Measurements from ENCODE around the gene BCO1. TPM values are rescaled to one million over a fixed set of nuclear protein-coding genes. Genes with fewer than 3 reads are reported as not detected.
"Not testable (repeated sequence)": the region's sequence is repeated elsewhere in the genome, so short reads cannot be mapped to it uniquely, and the experiment has no call there.

The BCO1 gene
- total RNA-seq, 1 donor from 2014 or later, result 0.75 TPM

- DNase-seq, result no peak
- Histone ChIP-seq H3K27me3 (no peaks in the 10 kb centered on the region), H3K27ac (no peak overlapping the region), H3K9me3 (no peaks in the 10 kb centered on the region), H3K36me3 (no peaks in the 10 kb centered on the region), H3K4me1 (no peaks in the 10 kb centered on the region), H3K4me3 (no peak overlapping the region)
- intact Hi-C loops (cut with DNase I), result no loop called here
- no peak for ATAC-seq
- TF ChIP-seq CTCF (IDR thresholded peaks at IDR 0.05), result no peak
Measured at GRCh38 chr16:81224824-81225223, 13.7 kb upstream of the BCO1 start.

GRCh38 chr16:81225697-81226096, 12.8 kb upstream of the BCO1 start:
- ATAC-seq; H3K4me1 ChIP-seq; H3K4me3 ChIP-seq; DNase-seq; H3K36me3 ChIP-seq; H3K27ac ChIP-seq; H3K9me3 ChIP-seq; intact Hi-C loops (cut with DNase I); H3K27me3 ChIP-seq: not testable (repeated sequence)

GRCh38 chr16:81227785-81228184, 10.7 kb upstream of the BCO1 start:
- TF ChIP-seq CTCF (IDR thresholded peaks at IDR 0.05), result no peak
- Histone ChIP-seq H3K9me3 (no peaks in the 10 kb centered on the region), H3K36me3 (no peaks in the 10 kb centered on the region), H3K27ac (no peak overlapping the region), H3K4me1 (no peaks in the 10 kb centered on the region), H3K4me3 (no peak overlapping the region), H3K27me3 (no peaks in the 10 kb centered on the region)
- DNase-seq, result no peak
- ATAC-seq, result no peak
- intact Hi-C loops (cut with DNase I), result no loop called here

- intact Hi-C loops (cut with DNase I), result no loop called here
- ATAC-seq (no peak), DNase-seq (no peak)
- H3K27me3 ChIP-seq, result no peaks in the 10 kb centered on the region
- H3K4me1 ChIP-seq, result no peaks in the 10 kb centered on the region
- no peak overlapping the region for H3K27ac ChIP-seq
- H3K36me3 ChIP-seq, result no peaks in the 10 kb centered on the region
- no peaks in the 10 kb centered on the region for H3K9me3 ChIP-seq
- H3K4me3 ChIP-seq, result no peak overlapping the region
- TF ChIP-seq CTCF (IDR thresholded peaks at IDR 0.05), result no peak
Measured at GRCh38 chr16:81229811-81230210, 8.7 kb upstream of the BCO1 start.

GRCh38 chr16:81231014-81231413, 7.5 kb upstream of the BCO1 start:
- Histone ChIP-seq H3K27me3 (no peaks in the 10 kb centered on the region), H3K9me3 (no peaks in the 10 kb centered on the region), H3K27ac (no peak overlapping the region), H3K4me3 (no peak overlapping the region), H3K36me3 (no peaks in the 10 kb centered on the region), H3K4me1 (no peaks in the 10 kb centered on the region)
- DNase-seq (no peak), ATAC-seq (no peak)
- intact Hi-C loops (cut with DNase I), result no loop called here
- TF ChIP-seq CTCF (IDR thresholded peaks at IDR 0.05), result no peak

GRCh38 chr16:81232740-81233367, 5.6 kb upstream of the BCO1 start:
- DNase-seq, result no peak
- Histone ChIP-seq H3K9me3 (no peaks in the 10 kb centered on the region), H3K27me3 (no peaks in the 10 kb centered on the region), H3K27ac (no peak overlapping the region), H3K4me3 (no peak overlapping the region), H3K36me3 (no peaks in the 10 kb centered on the region), H3K4me1 (no peaks in the 10 kb centered on the region)
- no peak for ATAC-seq
- TF ChIP-seq CTCF (IDR thresholded peaks at IDR 0.05), result no peak
- intact Hi-C loops (cut with DNase I), result no loop called here

All from upper lobe of right lung (tissue), 1 donor.